CD14-positive monocyte (primary cell): Measurements from ENCODE around the gene DMXL1. TPM values are rescaled to one million over a fixed set of nuclear protein-coding genes. Genes with fewer than 3 reads are reported as not detected.
A peak's percentile ranks its signal among the peaks of the same experiment; 100 is the strongest.

Experiments used
- DNase-seq, 3 donors: peaks; one replicate each; pipeline ENCODE4 v3.0.0-alpha.2; 2011 to 2022
- H2AFZ ChIP-seq: 2 replicates; pipeline ENCODE4 v1.6.0; 2012; ENCODE audit warnings: mild to moderate bottlenecking, low read depth, low read length, inconsistent platforms; ENCODE audit not compliant: insufficient read depth, poor library complexity, severe bottlenecking
- H3K27ac ChIP-seq, 2 donors: 1 replicate in 1 of 2; 2 replicates in 1 of 2; pipeline ENCODE4 v1.5.1; 2012 to 2013; ENCODE audit warnings: low read length in 2 of 2, control low read depth in 1 of 2, inconsistent platforms in 1 of 2, low read depth in 1 of 2, mild to moderate bottlenecking in 1 of 2
- H3K27me3 ChIP-seq, 2 donors: one replicate each; pipeline versions ENCODE4 v1.6.0 to v1.6.1; 2011 to 2013; ENCODE audit warnings: low read length in 2 of 2; ENCODE audit not compliant: control insufficient read depth in 2 of 2, insufficient read depth in 2 of 2
- H3K36me3 ChIP-seq, 2 donors: replicated peaks in 1 of 2; 1 replicate in 1 of 2; 2 replicates in 1 of 2; pipeline versions ENCODE4 v1.5.1 to v1.6.1; 2012 to 2013; ENCODE audit warnings: low read length in 2 of 2, control low read depth in 1 of 2, inconsistent platforms in 1 of 2, mild to moderate bottlenecking in 1 of 2; ENCODE audit not compliant: insufficient read depth in 2 of 2, control insufficient read depth in 1 of 2
- H3K4me1 ChIP-seq, 2 donors: 1 replicate in 1 of 2; 2 replicates in 1 of 2; pipeline versions ENCODE4 v1.5.1 to v1.6.1; 2012 to 2013; ENCODE audit warnings: low read length in 2 of 2, control low read depth in 1 of 2, inconsistent platforms in 1 of 2, mild to moderate bottlenecking in 1 of 2, moderate library complexity in 1 of 2; ENCODE audit not compliant: insufficient read depth in 2 of 2, control insufficient read depth in 1 of 2
- H3K4me2 ChIP-seq: replicated peaks from 2 replicates; pipeline ENCODE3; 2012; ENCODE audit warnings: low read length, moderate library complexity, mild to moderate bottlenecking; ENCODE audit not compliant: poor library complexity, severe bottlenecking; ENCODE audit errors: extremely low read depth
- H3K4me3 ChIP-seq, 3 experiments: fragments of 200-600 bp in 1 of 3; sonication (generic) in 1 of 3; replicated peaks in 1 of 3; 1 replicate in 2 of 3; 2 replicates in 1 of 3; pipeline ENCODE4 v1.5.1; 2011 to 2013; ENCODE audit warnings: low read length in 3 of 3, mild to moderate bottlenecking in 3 of 3, control low read depth in 2 of 3, low read depth in 2 of 3, inconsistent platforms in 1 of 3, moderate library complexity in 1 of 3
- H3K79me2 ChIP-seq: 2 replicates; pipeline ENCODE4 v1.6.0; 2012; ENCODE audit warnings: mild to moderate bottlenecking, control low read depth, inconsistent platforms, low read length, moderate library complexity; ENCODE audit not compliant: insufficient read depth
- H3K9ac ChIP-seq: 2 replicates; pipeline ENCODE4 v1.6.0; 2017; ENCODE audit warnings: low read length, mild to moderate bottlenecking; ENCODE audit not compliant: insufficient read depth, poor library complexity, severe bottlenecking
- H3K9me3 ChIP-seq, 2 donors: replicated peaks in 1 of 2; 1 replicate in 1 of 2; 2 replicates in 1 of 2; pipeline versions ENCODE4 v1.5.1 to v1.6.1; 2012 to 2013; ENCODE audit warnings: low read length in 2 of 2, control low read depth in 1 of 2; ENCODE audit not compliant: control insufficient read depth in 1 of 2, insufficient read depth in 1 of 2
- H4K20me1 ChIP-seq: 2 replicates; pipeline ENCODE4 v1.6.0; 2012; ENCODE audit warnings: mild to moderate bottlenecking, low read length, control low read depth, moderate library complexity; ENCODE audit not compliant: insufficient read depth
- H3K27ac Mint-ChIP-seq, 7 donors: one replicate each; pipeline ENCODE4 v1.8.0; 2020; ENCODE audit warnings: mild to moderate bottlenecking in 7 of 7, mixed read lengths in 7 of 7, moderate library complexity in 6 of 7, inconsistent platforms in 2 of 7
- H3K27me3 Mint-ChIP-seq, 3 donors: one replicate each; pipeline ENCODE4 v1.8.0; 2021 to 2022; ENCODE audit warnings: low read depth in 3 of 3, mild to moderate bottlenecking in 3 of 3, mixed read lengths in 3 of 3, moderate library complexity in 3 of 3, inconsistent platforms in 1 of 3
- H3K36me3 Mint-ChIP-seq, 2 donors: one replicate each; pipeline ENCODE4 v1.8.0; 2020; ENCODE audit warnings: mixed read lengths in 2 of 2, inconsistent platforms in 1 of 2, mild to moderate bottlenecking in 1 of 2
- H3K4me1 Mint-ChIP-seq: one replicate; pipeline ENCODE4 v1.8.0; 2020; ENCODE audit warnings: mild to moderate bottlenecking, mixed read lengths
- H3K4me3 Mint-ChIP-seq, 2 donors: one replicate each; pipeline ENCODE4 v1.8.0; 2020; ENCODE audit warnings: mild to moderate bottlenecking in 2 of 2, mixed read lengths in 2 of 2, moderate library complexity in 1 of 2
- H3K9me3 Mint-ChIP-seq, 7 donors: one replicate each; pipeline ENCODE4 v1.8.0; 2020 to 2022; ENCODE audit warnings: mixed read lengths in 7 of 7, mild to moderate bottlenecking in 6 of 7, moderate library complexity in 6 of 7, inconsistent platforms in 2 of 7
- CTCF ChIP-seq: fragments of 200-600 bp; IDR thresholded peaks from one replicate; pipeline ENCODE4 v1.8.0; 2022; ENCODE audit warnings: antibody characterized with exemption, mild to moderate bottlenecking
- WGBS: methylation state at CpG from one replicate; pipeline ENCODE4 v1.1.5; 2013; ENCODE audit warnings: missing lambda C conversion rate; ENCODE audit not compliant: insufficient coverage; 5-methylcytosine and 5-hydroxymethylcytosine counted together
- intact Hi-C, 2 donors: fragments of 100-400 bp; cut with micrococcal nuclease; formaldehyde crosslinking; loops; one replicate each; pipeline versions ENCODE4 v1.15.0 to v1.15.1; 2023
- polyA plus RNA-seq, 3 donors: library from polyadenylated mRNA; depleted of rRNA in 1 of 3; unstranded in 2 of 3; stranded (reverse) in 1 of 3; fragments of 300-500 nt in 2 of 3; fragments of >200 nt in 1 of 3; fragmentation: Illumina TruSeq in 2 of 3; gene quantifications; 1 replicate in 2 of 3; 2 replicates in 1 of 3; pipeline ENCODE4 v1.2.3, GENCODE V29; 2012 to 2021

DMXL1 gene
- polyA plus RNA-seq, 3 donors = 15.5 to 20.5 (median 19.5) TPM

- Histone ChIP-seq H3K4me2 (no peak overlapping the region), H3K27me3 (no peaks in the 10 kb centered on the region), H3K9ac (no peak overlapping the region), H3K36me3 (peaks cover 0 to 19% of the 10 kb centered on the region in 2 donors), H3K4me3 (no peak overlapping the region), H3K4me1 (peaks cover 33 to 87% of the 10 kb centered on the region in 2 donors), H4K20me1 (peaks cover 82% of the 10 kb centered on the region), H2AFZ (no peak overlapping the region), H3K27ac (peak overlapping the region in 1 of 2 donors; percentile 56), H3K79me2 (peaks cover 100% of the 10 kb centered on the region), H3K9me3 (no peaks in the 10 kb centered on the region)
- Mint-ChIP-seq H3K4me1 (peaks cover 93% of the 10 kb centered on the region), H3K27ac (peak overlapping the region in 1 of 7 donors; percentile 54), H3K27me3 (peaks cover 0 to 2% (median 1%) of the 10 kb centered on the region in 3 donors), H3K4me3 (no peak overlapping the region), H3K9me3 (peaks cover 0 to 2% (median 0%) of the 10 kb centered on the region in 7 donors), H3K36me3 (peaks cover 22% of the 10 kb centered on the region in 2 donors)
- intact Hi-C loops = no loop called here
- TF ChIP-seq CTCF = no peak
- no CpG with 5 or more reads among the region's 5 CpGs for WGBS
- DNase-seq = no peak
Measured at GRCh38 chr5:119285070-119285916, 214.4 kb downstream of the DMXL1 start.

- Histone ChIP-seq H3K27me3 (no peaks in the 10 kb centered on the region), H3K9me3 (no peaks in the 10 kb centered on the region), H3K4me2 (no peak overlapping the region), H4K20me1 (peaks cover 88% of the 10 kb centered on the region), H3K4me1 (peaks cover 43 to 95% of the 10 kb centered on the region in 2 donors), H3K4me3 (no peak overlapping the region), H3K36me3 (peaks cover 0 to 14% of the 10 kb centered on the region in 2 donors), H3K79me2 (peaks cover 100% of the 10 kb centered on the region), H2AFZ (no peak overlapping the region), H3K27ac (peak overlapping the region in 1 of 2 donors; percentile 74), H3K9ac (no peak overlapping the region)
- H3K27ac Mint-ChIP-seq = peak overlapping the region in 6 of 7 donors; percentile 10 to 85 (median 74)
- H3K4me1 Mint-ChIP-seq = peaks cover 90% of the 10 kb centered on the region
- TF ChIP-seq CTCF = no peak
- H3K9me3 Mint-ChIP-seq = peaks cover 0 to 4% (median 0%) of the 10 kb centered on the region in 7 donors
- intact Hi-C loops = no loop called here
- WGBS = 73% methylated on average over 4 of the region's 8 CpGs
- DNase-seq = no peak
- peaks cover 18% of the 10 kb centered on the region in 2 donors for H3K36me3 Mint-ChIP-seq
- peaks cover 0 to 2% (median 1%) of the 10 kb centered on the region in 3 donors for H3K27me3 Mint-ChIP-seq
- no peak overlapping the region for H3K4me3 Mint-ChIP-seq
Measured at GRCh38 chr5:119286511-119287488, 215.9 kb downstream of the DMXL1 start.
